CD4-positive, alpha-beta T cell treated with Interleukin-15 for 1 hour (primary cell): ENCODE results near the gene ZNF154.
"Not testable (repeated sequence)": the region's sequence is repeated elsewhere in the genome, so short reads cannot be mapped to it uniquely, and the experiment has no call there.

Source experiments
- DNase-seq: peaks from one replicate; pipeline ENCODE4 v3.0.0-alpha.2; 2020

Gene ZNF154

DNA sequence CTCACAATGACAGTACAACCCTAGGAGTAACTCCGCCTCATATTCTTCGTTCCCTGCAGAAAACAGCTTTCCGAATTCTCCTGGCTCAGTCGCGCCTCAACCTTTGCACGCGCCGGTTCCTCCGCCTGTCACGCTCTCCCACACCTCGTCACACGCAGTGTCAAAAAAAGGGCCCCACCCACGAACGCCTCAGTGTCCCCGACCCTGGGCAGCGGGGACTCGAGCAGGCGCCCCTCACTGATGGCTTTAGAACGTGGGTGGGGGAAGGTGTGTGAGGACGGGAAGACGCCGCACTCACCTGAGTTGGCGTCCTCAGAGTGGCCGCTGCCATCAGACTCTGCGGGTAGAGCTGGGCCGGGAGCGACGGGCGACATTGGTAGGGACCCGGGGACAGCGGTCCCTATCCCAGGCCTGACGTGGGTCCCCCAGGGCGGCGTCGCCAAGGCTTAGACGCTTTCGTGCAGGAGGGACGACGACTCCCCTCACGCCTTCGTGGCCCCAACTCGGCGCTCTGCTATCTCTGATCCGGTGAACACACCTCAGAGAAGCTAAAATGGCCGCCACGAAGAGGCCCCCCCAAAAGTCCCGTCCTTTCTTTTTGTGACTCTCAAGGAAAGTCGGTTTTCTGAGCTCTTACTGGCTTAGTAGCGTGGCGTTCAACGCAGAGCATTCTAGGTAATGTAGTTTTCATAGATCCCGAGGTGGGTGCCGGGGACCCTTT is at the start of gene ZNF154:
TSS of gene ZNF154 (minus strand) at position 564 of the 721 bp plus-strand sequence. CDS start at position 331, 233 bp downstream.
- DNase-seq: peak; percentile 72

DNA sequence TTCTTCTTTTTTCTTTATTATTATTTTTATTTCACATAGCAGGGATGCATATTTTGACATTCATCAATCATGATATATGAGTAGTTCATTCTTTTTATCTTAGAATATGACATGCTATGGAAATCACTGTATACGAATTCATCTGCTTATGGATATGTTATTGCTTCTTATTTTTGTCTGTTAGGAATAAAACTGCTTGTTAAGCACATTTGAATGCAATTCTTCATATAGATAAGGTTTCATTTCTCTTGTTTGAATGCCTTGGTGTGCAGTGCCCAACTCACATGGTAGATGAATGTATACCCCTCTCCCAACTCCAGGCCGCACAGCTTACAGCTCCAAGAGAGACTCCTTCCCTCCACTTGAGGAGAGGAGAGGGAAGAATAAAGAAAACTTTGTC is 48.9 kb upstream of the ZNF154 start:
- no peak for DNase-seq

DNA sequence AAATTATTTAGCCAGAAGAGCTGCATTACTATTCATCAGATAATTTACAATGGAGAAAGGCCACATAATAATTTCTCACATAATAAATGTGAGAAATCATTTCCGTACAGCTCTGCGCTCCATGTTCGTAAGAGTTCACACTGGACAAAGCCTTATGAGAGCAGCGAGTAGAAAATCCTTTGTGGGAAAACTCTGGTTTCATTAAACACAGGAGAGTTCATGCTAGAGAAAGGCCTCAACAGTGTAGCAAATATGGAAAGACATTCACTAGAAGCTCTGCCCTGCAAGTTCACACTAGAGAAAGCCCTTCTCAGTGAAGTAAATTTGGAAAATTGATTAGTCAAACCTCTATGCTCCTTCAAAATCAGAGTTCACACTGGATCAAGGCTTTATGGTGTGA is 46.0 kb upstream of the ZNF154 start:
- DNase-seq: no peak

DNA sequence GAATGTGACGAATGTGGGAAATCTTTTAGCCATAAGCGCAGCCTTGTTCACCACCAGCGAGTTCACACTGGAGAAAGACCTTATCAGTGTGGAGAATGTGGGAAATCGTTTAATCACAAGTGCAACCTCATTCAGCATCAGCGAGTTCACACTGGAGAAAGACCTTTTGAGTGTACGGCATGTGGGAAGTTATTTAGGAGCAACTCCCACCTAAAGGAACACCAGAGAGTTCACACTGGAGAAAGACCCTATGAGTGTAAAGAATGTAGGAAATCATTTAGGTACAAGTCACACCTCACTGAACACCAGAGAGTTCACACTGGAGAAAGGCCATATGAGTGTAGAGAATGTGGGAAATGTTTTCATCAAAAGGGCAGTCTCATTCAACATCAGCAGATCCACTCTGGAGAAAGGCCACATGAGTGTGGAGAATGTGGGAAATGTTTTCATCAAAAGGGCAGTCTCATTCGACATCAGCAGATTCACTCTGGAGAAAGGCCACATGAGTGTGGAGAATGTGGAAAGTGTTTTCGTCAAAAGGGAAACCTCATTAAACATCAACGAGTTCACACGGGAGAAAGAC is 45.2 kb upstream of the ZNF154 start:
- DNase-seq: no peak

DNA sequence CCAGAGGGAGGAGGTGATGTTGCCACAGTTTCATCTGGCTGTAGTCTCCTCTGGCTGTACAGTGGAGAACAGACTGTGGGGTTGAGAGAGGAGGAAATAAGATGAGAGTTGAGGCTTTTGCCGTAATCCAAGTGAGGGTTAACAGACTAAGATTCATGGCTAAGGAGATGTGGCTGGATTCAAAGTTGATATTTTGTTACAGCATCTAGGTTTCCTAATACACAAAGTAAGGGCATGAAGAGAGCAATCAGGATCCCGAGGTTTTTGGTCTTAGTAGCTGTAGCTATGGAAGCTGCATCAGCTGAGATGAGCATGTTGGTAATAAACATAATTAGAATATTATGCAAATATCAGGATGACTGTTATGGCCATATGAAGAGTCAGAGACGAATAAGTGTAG is 39.0 kb upstream of the ZNF154 start:
- no peak for DNase-seq

DNA sequence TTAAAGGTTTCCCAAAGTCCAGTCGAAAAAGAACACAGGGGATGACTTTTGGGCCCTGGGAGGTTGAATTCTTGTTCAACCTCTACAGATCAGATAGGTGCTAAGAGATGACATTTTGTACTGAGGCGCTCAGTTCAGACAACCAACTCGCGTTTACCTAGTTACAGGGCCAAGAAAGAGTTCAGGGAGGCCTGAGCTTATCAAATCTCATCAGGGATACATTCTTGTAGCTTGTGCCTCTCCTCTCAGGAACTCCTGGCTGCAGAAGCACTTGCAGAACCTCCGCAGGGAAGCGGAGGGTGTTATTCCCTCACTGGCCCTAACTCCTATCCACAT is 38.4 kb upstream of the ZNF154 start:
- no peak for DNase-seq

DNA sequence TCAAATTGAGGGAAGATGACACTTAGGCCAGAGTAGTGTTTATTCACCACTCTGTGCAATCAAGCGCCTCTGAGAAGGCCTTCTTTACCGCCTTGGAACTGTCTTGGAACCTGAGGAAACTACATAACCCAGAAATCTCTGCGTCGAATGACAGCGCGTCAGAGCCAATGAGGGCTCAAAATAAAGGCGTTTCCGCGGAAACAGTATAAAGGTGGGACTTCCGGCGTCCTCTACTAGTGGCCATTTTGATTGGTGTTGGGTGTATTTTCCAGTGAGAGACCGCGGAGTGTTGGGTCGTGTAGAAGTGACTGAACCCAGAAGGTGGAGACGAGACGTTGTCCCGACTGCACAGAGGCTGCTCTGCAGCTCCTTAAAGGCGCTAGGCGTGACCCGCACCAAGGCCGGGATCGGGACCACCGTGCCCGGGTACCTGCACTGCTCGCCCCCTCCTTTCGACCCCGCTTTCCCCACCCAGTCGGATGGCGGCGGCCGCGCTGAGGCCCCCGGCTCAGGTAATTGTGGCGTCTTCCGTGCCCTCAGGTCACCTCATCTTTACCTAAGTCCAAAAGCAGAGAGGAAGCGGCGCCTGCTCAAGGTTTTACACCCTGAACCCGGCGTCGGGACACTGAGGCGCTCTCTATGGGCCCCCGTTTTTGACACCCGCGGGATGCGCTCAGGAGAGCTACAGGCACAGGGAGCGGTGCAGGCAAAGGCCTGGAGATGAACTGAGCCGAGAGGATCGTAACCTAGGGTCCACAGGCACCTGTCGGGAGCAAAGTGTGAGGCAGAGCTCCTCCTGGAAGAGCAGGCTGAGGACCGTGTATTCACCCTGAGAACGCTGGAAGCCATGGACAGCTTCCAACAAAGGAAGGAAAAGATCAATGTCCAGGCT is 37.8 kb upstream of the ZNF154 start, which contains the start of gene ZNF776:
TSS of gene ZNF776 (plus strand) at position 236 of the 892 bp plus-strand sequence. CDS start at position 480, 244 bp downstream.
- DNase-seq: peak; percentile 87

DNA sequence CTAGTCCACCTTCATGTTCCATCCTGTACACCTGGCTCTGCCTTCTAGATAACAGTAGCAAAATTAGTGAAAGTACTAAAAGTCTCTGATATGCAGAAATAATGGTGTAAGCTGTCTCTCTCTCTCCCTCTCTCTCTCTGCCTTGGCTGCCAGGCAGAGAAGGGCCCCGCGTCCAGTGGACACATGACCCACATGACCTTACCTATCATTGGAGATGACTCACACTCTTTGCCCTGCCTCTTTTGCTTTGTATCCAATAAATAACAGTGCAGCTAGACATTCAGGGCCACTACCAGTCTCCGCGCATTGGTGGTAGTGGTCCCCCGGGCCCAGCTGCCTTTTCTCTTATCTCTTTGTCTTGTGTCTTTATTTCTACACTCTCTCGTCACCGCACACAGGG is 29.8 kb upstream of the ZNF154 start:
- not testable (repeated sequence) for DNase-seq

DNA sequence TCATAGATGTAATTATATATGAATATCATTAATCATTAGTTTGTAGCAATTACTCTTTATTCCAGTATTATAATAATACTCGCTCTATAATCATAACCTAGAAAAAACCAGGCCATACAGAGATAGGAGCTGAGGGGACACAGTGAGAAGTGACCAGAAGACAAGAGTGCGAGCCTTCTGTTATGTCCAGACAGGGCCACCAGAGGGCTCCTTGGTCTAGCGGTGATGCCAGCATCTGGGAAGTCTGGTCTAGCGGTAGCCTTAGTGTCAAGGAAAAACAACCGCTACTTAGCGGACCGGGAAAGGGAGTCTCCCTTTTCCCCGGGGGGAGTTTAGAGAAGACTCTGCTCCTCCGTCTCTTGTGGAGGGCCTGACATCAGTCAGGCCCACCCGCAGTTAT is 29.3 kb upstream of the ZNF154 start:
- peak; percentile 47 for DNase-seq

DNA sequence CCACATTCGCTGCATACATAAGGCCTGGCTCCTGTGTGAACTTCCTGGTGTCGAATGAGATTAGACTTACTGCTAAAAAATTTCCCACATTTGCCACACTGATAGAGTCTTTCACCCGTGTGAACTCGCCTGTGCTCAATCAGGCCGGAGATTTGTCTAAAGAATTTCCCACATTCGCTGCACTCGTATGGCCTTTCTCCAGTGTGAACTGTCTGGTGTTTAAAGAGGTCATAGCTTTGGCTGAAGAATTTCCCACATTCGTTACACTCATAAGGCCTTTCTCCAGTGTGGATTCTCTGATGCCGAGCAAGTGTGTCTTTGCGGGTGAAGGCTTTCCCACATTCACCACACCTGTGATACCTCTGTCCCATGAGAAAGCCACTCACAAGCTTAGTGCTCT is 11.9 kb upstream of the ZNF154 start:
- no peak for DNase-seq

DNA sequence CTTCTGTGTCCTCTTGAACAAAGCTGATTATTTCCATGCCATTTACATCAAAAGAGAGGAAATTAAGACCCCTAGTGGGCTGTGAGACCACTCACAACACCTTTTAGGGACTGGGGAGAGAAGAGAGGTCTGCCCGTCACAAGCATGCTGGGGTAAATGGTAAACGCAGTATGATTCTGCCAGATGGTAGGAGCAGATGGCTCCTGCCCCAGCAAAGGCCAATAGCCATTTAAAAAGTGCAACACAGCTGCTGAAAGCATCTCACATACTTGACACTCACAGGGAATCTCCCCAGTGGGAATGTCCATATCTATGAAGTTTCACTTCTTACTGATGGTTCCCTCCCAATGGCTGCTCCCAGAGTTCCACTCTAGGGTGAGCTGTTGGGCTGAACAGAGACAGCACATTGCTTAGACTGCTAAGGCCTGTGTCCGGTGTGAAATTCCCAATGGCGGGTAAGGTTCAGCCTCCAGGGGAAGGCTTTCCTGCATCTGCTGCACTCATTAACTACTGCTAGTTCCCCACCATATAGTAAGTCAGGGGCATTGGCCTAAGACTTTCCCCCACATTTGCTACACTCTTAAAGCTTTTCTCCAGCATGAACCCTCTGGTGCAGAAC is 11.0 kb upstream of the ZNF154 start:
- no peak for DNase-seq

DNA sequence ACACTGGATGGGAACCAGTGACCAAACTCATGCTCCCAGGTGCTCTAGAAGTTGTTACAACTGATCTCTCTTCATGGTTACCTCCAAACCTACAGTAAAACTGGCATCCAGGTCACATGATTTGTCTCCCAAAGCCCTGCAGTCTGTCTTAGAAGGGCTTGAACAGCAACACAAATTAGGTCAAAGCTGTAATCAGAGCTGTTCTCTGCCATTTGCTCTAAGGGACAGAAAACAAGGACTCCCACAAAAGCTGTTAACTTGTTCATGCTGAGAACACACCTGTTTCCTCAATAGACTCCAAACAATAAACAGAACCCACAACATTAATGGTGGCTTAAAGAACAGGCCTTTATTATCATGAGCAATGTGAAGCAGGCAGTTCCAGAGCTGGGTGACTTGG is 10.4 kb upstream of the ZNF154 start:
- no peak for DNase-seq

DNA sequence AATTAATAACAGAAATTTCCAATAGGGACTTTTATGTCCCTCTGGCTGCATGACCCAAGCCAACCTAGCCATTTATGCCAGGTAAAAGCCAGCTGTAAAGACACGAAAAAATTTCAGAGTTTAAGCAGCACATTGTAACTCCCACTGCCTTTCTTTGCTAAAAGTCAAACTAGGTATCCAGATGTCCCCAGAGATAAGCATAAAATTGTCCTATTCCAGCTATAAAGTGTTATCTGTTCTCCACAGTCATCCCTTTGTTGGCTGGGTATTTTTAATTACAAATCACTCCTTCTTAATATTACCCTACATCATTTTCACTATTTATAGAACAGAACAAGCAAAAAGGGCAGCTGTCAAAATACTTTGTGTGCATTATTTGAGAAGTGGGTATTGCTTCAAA is 3.2 kb upstream of the ZNF154 start:
- DNase-seq: no peak

DNA sequence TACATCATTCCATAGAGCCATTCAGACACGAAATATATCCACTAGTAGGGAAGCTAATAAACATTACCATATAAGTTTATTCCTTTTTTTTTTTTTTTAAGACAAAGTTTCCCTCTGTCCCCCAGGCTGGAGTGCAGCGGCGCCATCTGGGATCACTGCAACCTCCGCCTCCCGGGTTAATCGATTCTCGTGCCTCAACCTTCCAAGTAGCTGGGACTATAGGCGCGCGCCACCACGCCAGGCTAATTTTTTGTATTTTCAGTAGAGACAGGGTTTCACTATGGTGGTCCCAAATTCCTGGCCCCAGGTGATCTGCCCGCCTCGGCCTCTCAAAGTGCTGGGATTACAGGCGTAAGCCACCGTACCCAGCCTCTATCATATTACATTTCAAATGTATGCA is 612 bp upstream of the ZNF154 start:
- DNase-seq: no peak

DNA sequence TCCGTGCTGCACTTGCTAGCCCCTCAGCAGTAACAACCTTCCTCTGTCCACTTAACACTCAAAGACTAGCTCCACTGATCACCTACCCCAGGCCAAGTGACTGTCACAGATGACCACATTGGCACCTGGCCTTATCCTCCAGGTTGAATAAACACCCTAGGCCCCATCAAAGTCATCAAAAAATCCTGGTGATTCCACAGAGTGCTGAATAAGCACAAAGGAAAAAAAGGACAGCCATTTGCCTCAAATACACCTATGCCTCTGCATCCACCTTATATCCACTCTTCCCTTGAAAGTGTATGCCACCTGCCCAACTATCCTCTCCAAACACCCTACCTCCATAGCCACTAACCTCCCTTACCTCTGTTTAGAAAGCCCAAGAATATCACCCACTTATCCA is 2.7 kb downstream of the ZNF154 start:
- DNase-seq: no peak

DNA sequence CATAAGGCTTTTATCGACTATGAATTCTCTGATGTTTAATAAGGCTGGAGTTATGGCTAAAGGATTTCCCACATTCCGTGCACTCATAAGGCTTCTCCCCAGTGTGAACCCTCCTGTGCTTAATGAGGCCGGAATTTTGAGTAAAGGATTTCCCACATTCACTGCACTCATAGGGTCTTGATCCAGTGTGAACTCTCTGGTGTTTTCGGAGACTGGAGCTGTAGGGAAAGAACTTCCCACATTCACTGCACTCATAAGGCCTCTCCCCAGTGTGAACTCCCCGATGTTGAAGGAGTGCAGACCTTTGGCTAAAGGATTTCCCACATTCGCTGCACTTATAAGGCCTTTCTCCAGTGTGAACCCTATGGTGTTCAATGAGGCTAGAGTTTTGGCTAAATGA is 7.4 kb downstream of the ZNF154 start:
- DNase-seq: no peak

DNA sequence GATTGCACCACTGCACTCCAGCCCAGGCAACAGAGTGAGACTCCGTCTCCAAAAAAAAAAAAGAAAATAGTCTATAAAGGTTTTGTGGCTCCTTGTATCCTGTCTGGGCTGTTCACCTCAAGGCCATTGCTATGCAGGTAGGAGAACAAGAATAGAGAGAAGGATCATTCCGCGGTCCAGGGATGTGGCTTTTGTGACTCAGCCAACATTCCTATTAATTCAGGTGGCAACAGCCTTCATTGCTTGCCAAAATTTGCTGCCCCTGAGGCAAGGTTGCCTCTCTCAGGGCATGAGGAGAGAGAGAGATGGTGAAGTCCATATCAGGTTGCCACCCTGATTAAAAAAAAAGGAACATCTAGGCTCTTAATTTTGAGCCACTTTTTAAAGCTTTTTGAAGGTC is 19.3 kb downstream of the ZNF154 start:
- no peak for DNase-seq

DNA sequence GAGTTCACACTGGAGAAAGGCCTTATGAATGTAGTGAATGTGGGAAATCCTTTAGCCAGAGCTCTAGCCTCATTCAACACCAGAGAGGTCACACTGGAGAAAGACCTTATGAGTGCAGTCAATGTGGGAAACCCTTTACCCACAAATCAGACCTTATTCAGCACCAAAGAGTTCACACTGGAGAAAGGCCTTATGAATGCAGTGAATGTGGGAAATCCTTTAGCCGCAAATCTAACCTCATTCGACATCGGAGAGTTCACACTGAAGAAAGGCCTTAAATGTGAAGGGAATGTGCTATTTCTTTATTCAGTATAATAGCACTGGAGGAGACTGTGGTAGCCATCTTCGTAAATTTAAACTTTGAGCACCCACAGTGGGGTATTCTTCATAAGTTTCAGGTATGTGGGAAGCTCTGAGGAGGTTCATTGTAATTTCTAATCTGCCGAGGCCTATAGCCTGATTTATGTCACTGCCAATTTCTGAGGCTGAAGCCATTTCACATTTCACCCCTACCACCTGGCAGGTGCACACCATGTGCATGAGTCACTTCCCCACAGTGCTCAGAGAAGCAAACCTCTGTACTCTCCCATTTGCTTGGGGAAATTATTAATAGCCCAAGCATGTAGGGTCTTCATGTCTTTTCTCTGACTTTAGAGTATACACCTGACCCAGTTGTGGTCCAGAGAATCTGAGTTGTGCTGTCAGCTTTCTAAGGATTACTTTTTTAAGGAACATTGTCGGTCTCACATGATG is 20.8 kb downstream of the ZNF154 start:
- DNase-seq: no peak

DNA sequence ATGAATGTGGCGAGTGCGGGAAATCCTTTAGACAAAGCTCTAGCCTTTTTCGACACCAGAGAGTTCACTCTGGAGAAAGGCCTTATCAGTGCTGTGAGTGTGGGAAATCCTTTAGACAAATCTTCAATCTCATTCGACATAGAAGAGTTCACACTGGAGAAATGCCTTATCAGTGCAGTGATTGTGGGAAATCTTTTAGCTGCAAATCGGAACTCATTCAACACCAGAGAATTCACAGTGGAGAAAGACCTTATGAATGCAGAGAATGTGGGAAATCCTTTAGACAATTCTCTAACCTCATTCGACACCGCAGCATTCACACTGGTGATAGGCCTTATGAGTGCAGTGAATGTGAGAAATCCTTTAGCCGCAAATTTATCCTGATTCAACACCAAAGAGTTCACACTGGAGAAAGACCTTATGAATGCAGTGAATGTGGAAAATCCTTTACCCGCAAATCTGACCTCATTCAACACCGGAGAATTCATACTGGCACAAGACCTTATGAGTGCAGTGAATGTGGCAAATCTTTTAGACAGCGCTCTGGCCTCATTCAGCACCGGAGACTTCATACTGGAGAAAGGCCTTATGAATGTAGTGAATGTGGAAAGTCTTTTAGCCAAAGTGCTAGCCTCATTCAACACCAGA is 21.5 kb downstream of the ZNF154 start:
- no peak for DNase-seq

DNA sequence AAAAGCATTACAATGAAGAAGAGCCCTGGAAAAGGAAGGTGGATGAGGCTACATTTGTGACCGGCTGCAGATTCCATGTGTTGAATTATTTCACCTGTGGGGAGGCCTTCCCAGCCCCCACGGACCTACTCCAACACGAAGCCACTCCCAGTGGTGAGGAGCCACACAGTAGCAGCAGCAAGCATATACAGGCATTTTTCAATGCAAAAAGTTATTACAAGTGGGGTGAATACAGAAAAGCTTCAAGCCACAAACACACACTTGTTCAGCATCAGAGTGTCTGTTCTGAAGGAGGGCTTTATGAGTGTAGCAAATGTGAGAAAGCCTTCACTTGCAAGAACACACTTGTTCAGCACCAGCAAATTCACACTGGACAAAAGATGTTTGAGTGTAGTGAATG is 22.3 kb downstream of the ZNF154 start:
- no peak for DNase-seq

DNA sequence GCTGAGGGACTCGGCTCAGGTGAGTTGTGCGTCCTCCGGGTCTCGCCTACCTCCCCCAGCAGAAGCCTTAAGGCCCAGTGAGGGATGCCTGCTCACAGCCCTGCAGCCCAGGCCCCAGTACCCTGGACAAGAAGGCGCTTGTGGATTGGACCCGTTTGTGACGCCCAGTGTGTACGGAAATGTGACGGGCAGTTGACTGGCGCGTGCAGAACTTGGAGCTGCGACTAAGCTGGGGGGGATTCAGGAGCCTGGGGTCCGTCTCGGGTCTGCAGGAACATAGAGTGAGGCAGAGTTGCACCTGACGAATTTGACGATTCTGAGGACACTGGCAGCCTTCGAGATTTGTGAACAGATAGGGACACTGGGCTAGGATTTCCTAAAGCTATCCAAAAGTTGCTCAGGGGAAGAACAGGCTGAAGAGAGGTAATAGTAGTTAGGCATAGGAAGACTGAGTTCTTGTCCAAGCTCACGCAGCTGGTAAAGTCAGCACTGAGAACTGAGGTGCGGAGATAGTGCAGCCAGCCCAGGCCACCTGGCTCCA is 26.7 kb downstream of the ZNF154 start:
- no peak for DNase-seq

DNA sequence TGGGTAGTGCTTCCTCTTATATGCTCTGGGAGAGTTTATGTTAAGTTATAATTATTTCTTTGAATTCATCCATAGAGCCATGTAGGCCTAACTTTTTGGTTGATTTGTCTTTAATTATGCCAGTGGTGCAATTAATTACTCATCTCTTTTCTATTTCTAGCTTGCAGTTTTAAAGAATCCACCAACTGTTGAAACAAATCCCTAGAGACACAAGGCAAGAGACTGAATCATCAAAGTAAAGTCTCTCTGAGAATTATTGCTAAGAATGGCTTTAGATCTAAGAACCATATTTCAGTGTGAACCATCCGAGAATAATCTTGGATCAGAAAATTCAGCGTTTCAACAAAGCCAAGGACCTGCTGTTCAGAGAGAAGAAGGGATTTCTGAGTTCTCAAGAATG is 33.1 kb downstream of the ZNF154 start:
- no peak for DNase-seq
